HG03280 (cell line): ENCODE measurements around the gene TMEM92.
"Not testable (repeated sequence)": the region's sequence is repeated elsewhere in the genome, so short reads cannot be mapped to it uniquely, and the experiment has no call there.

Source experiments
- ATAC-seq: cut with Tn5 transposase; IDR thresholded peaks from one replicate; pipeline ENCODE4 v1.9.1; 2021; ENCODE audit warnings: mild to moderate bottlenecking, moderate library complexity; ENCODE audit not compliant: unreplicated experiment

TMEM92 gene

GRCh38 chr17:50261051-50261915, 13.0 kb upstream of the TMEM92 start:
- ATAC-seq = no peak

GRCh38 chr17:50262001-50262794, 12.1 kb upstream of the TMEM92 start:
- no peak for ATAC-seq

DNA sequence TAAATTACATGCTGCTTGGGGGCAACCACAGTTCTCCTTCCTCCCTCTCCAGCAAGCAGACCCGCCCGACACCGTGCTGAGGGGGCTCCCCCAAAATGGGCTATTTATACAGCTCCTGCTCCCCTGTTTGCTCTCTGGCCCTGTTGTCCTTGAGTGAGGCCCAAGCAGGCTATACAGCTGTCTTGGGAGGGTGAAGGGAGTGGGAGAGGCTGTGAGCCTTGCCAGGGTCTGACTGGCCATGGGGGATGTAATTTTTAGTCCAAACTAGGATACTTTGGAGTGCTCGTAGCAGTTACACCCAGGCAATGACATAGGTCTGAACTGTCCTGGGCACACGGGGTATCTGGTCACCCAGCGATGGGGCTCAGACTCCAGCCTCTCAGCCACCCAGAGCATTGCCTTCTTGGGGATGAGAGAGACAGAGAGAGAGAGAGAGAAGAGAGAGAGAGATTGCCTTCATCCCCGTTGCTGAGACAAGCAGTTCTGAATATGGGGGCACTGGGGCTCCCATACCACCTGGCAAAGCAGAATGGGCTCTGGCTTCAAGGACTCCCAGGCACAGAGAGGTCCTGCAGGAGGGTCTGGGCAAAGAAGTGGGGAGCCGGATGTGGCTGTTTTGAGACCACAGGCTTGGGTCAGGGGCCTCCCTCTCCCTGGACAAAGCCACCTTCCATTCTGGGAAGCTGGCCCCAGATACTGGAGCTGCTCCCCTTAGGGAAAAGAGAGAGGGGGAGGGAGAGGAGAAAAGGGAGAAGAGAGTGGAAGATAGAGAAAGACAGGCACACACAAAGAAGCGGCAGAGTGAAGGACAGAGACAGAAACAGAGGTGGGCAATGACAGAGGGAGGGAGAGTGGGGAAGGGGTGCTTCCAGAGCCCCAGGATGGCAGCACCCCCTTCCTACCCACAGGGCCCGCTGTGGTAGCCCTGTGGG, 10.7 kb upstream of the TMEM92 start:
- no peak for ATAC-seq

DNA sequence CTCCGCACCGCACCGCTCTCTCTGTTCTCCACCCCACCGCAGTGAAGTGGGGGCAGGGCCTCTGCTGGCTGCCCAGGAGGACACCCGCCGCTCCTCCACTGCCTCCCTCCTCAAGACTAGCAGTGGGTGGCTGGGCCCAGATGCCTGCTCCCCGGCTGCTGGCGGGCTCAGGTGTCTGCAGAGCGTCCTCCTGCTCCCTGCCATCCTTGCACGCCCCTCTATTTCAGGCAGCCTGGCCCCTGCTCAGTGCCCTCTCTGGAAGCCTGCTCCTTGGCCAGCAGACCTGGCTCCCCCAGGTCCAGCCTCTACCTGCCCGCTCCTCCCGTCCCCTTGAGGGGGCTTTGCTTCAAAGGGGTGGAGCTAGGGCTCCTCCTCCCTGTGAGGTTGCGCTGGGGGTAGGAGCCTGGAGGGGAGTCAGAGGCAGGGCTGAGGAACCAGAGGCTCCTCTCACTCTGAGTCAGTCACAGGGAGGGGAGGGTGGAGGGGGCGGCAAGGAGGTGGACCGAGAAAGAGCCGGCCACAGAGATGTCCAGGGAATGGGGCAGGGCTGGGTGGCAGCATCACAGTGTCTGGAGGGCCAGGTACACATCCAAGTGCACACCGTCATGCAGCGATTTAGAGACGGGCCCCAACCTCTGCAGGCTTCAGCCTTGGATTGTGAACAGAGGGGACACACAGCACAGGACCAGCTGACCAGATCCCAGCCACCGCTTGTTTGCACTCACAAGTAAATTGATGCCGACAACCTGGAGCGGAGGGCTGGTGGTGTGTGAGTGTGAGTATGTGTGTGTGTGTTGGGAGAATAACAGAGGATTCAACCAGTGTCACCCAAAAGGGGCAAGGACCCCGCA, 9.8 kb upstream of the TMEM92 start:
- no peak for ATAC-seq

DNA sequence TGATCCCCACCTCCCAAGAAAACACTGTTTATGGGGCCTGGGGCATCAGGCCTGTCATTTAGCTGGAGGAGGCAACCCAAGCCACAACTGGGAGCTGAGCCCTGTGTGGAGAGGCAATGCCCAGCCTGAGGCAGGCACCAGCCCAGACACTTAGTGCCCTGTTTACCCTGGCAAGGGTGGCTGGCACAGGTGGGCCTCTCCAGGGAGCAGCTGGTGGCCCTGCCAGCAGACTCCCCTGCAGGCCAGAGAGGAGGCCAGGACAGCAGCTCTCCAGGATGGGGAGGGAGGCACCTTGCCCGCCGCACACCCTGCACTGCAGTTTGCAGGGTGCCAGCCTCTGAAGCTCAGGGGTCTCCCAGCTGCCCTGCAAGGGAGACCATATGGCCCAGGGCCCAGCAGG, 9.1 kb upstream of the TMEM92 start:
- ATAC-seq = no peak

GRCh38 chr17:50265690-50266315, 8.5 kb upstream of the TMEM92 start:
- ATAC-seq = no peak

GRCh38 chr17:50266384-50267073, 7.7 kb upstream of the TMEM92 start:
- no peak for ATAC-seq

DNA sequence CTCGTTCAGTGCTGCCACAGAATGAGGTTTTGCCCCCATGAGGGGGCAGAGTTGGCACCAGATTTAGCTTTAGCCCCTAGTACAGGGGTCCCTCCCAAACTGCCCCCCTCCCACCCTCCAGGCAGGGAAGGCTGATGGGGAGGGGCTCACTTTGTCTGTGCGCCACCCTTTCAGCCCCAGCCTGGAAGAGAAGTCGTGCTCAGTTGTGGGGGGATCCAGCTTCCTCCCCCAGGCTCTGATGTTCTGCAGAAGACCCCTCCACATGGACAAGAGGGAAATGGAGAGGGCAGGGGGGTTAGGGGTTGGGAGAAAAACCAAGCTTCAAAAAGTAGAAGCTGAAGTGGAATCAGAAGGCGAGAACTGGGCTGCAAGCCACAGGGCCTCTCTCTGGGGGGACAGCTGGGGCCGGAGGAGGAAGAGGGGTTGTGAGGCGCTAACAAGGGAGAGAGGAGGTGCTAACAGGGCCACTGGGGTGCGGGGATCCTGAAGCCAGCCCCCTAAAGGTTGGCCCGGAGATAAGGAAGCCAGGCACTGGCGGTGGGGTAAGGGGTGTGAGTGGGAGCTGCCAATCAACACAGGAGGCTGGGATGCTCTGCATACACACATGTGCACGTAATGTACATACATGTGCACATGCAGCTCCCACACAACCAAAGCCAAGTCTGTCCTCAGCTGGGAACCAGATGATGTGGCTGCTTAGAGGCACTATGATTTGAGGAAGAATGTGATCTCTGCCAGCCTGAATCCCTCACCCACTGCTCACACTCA, 7.0 kb upstream of the TMEM92 start:
- ATAC-seq = no peak

DNA sequence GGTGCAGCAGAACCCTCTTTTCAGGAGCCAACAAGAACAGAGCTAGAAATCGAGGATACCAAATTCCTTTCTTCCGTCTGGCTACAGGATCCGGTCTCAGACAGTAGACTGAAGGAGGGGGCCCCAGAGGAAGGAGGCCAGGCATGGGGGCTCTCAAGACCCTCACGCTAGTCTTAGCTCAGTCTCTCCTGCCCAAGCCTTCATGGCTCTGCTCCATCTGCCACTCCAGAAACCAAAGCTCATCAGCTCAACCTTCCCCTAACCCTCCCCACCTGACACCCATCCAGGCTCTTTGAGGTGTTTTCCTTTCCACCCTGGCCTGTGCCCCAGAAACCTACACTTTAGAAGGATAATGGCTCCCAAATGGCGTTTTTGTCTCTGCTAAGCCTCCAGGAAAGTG, 6.2 kb upstream of the TMEM92 start:
- no peak for ATAC-seq

DNA sequence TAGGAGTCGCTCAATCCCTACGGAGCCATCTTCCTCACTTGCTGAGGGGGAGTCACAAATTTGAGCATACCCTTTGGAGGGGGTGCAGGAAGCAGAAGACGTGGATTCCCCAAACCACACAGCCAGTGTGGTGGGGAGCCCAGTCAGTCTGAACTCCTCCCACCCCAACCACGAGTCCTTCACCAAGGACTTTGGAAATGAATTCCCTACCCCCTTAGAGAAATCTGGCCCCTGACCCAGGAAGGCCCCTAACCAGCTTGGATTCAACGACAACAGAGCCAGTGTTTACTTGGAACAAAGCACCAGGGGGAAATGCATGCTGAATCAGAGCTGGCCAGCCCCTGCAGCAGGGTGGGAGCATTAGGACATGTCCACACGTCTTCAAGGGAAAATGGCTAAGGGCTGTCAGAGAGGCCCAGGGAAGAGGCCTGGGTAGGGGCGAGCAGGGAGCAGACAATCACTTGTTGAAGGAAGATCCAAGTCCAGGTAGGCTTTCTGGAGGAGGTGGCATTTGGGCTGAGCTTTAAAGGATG, 5.5 kb upstream of the TMEM92 start:
- ATAC-seq = no peak

DNA sequence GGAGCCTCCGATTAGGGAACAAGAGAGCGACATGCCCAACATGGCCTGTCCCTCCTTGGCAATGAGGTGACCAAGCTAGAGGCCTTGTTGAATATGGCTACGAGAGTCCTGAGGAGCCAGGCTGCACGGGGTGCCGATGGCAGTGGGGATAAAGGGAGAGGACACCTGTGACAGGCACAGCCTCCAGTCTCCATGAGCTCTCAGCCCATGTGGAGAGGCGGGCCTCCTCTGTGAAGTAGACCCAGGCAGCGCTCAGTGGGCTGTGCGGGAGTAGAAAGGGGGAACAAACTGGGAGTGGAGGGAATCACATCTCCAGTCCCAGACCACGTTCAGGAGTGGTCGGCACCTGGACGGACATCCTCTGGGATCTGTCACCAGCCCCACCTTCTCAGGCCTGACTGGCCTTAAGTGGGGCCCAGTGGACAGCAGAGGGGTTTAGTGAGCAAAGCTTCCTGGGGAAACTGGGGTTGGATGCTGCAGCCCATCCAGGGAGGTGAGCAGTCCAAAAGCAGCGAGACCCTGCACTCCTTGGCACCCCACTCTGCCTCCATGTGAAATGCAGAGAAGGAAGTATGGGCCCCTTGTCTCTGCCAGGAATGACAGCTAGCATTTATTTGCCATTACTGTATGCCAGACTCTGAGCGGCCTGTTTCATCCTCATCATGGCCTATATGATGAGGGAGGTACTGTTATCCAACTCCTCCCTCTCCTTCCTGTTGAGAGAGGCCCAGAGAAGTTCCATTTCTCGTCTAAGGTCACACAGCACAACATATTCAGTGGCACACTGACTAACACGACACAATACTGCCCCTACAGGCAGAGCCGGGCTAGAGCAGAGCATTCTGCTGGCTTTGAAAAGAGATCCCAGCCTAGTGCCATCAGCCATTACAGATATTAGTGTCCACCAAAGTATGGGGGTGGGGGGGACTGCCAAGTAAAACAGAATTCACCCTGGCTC, 4.5 kb upstream of the TMEM92 start:
- peak; percentile 54 for ATAC-seq

GRCh38 chr17:50270435-50271362, 3.6 kb upstream of the TMEM92 start:
- ATAC-seq = no peak

GRCh38 chr17:50271363-50271750, 2.9 kb upstream of the TMEM92 start:
- not testable (repeated sequence) for ATAC-seq

GRCh38 chr17:50272246-50272645, 2.0 kb upstream of the TMEM92 start:
- no peak for ATAC-seq

GRCh38 chr17:50272711-50273653, 1.3 kb upstream of the TMEM92 start:
- ATAC-seq = no peak
